PC-3 (cell line): ENCODE data around the gene ASCL2. TPM values are rescaled to one million over a fixed set of nuclear protein-coding genes. Genes with fewer than 3 reads are reported as not detected.

Source experiments
- ATAC-seq: fragments of 200-7000 bp; cut with Tn5 transposase; 2 replicates; pipeline ENCODE4 v1.9.1; 2020; ENCODE audit warnings: mild to moderate bottlenecking, moderate library complexity
- BruUV-seq: library from RNA; stranded (reverse); fragments of 400-500 nt; replicated peaks from 2 replicates; lab custom pipeline; 2021; lab: Mats Ljungman, UMichigan
- CTCF ChIA-PET: fragments of 300-600 bp; sonication (Branson Sonifier 250); formaldehyde crosslinking; loops from one replicate; lab custom pipeline; 2022; ENCODE audit warnings: antibody characterized with exemption; lab: Charles Lee
- POLR2A ChIA-PET: fragments of 300-600 bp; sonication (Branson Sonifier 250); formaldehyde crosslinking; loops from one replicate; lab custom pipeline; 2022; ENCODE audit warnings: antibody characterized with exemption; ENCODE audit not compliant: unreplicated experiment; lab: Charles Lee
- DNase-seq: peaks from one replicate; pipeline ENCODE4 v3.0.0-alpha.2; 2015
- H2AFZ ChIP-seq: fragments of 300-600 bp; sonication (generic); 2 replicates; pipeline ENCODE4 v1.6.0; 2016; ENCODE audit warnings: antibody characterized with exemption, low read length
- H3F3A ChIP-seq: fragments of 300-600 bp; sonication (generic); one replicate; pipeline ENCODE4 v1.6.0; 2017; ENCODE audit warnings: antibody characterized with exemption, low read length, control low read depth, mild to moderate bottlenecking; ENCODE audit not compliant: unreplicated experiment
- H3K27ac ChIP-seq: fragments of 300-600 bp; sonication (generic); 2 replicates; pipeline ENCODE4 v1.5.1; 2016; ENCODE audit warnings: mild to moderate bottlenecking, low read length
- H3K27me3 ChIP-seq: fragments of 300-600 bp; sonication (generic); 2 replicates; pipeline ENCODE4 v1.6.1; 2016; ENCODE audit warnings: low read length, mixed read lengths
- H3K36me3 ChIP-seq: fragments of 300-600 bp; sonication (generic); 2 replicates; pipeline ENCODE4 v1.6.1; 2016; ENCODE audit warnings: low read depth, mixed run types, low read length, mixed read lengths
- H3K4me1 ChIP-seq: fragments of 300-600 bp; sonication (generic); 2 replicates; pipeline ENCODE4 v1.5.1; 2016; ENCODE audit warnings: low read length; ENCODE audit not compliant: insufficient read depth
- H3K4me2 ChIP-seq: fragments of 300-600 bp; sonication (generic); 2 replicates; pipeline ENCODE4 v1.6.0; 2016; ENCODE audit warnings: low read length
- H3K4me3 ChIP-seq: fragments of 300-600 bp; sonication (generic); 2 replicates; pipeline ENCODE4 v1.5.1; 2016; ENCODE audit warnings: mild to moderate bottlenecking, low read length, mixed read lengths
- H3K79me2 ChIP-seq: fragments of 300-600 bp; sonication (generic); 2 replicates; pipeline ENCODE4 v1.6.1; 2017; ENCODE audit warnings: low read length, mixed read lengths
- H3K9ac ChIP-seq: fragments of 300-600 bp; sonication (generic); 2 replicates; pipeline ENCODE4 v1.6.0; 2016; ENCODE audit warnings: mild to moderate bottlenecking, low read length
- H3K9me2 ChIP-seq: fragments of 300-600 bp; sonication (generic); replicated peaks from 2 replicates; pipeline ENCODE4 v1.6.1; 2016; ENCODE audit warnings: mixed run types, low read length, mixed read lengths
- H3K9me3 ChIP-seq: fragments of 300-600 bp; sonication (generic); 2 replicates; pipeline ENCODE4 v1.6.1; 2016; ENCODE audit warnings: low read length, mixed read lengths
- H4K20me1 ChIP-seq: fragments of 300-600 bp; sonication (generic); 2 replicates; pipeline ENCODE4 v1.6.1; 2016; ENCODE audit warnings: low read length, mixed read lengths
- EZH2 ChIP-seq: fragments of 300-600 bp; sonication (generic); IDR thresholded peaks from one replicate; pipeline ENCODE4 v1.6.1; 2017; ENCODE audit warnings: antibody characterized with exemption, mild to moderate bottlenecking, low read length; ENCODE audit not compliant: unreplicated experiment
- EZH2phosphoT487 ChIP-seq: fragments of 300-600 bp; sonication (generic); IDR thresholded peaks from 2 replicates; pipeline ENCODE4 v1.6.1; 2018; ENCODE audit warnings: mild to moderate bottlenecking, antibody characterized with exemption, low read length, borderline replicate concordance
- intact Hi-C: fragments of 100-400 bp; cut with micrococcal nuclease; formaldehyde crosslinking; loops from 2 replicates; pipeline ENCODE4 v1.9.0; 2023
- total RNA-seq: library from RNA; depleted of rRNA; stranded (reverse); fragments of >200 nt; gene quantifications from 2 replicates; pipeline ENCODE4 v1.2.3, GENCODE V29; 2014
- TF ChIP-seq, protein P1 (sequence below): fragments of 300-600 bp; sonication (generic); conservative IDR thresholded peaks from 2 replicates; pipeline ENCODE4 v1.5.1; 2017; ENCODE audit warnings: antibody characterized with exemption, low read depth, mild to moderate bottlenecking, low read length

ASCL2 gene
- total RNA-seq, 1 experiment from 2014 or later, result 1.1 TPM

DNA sequence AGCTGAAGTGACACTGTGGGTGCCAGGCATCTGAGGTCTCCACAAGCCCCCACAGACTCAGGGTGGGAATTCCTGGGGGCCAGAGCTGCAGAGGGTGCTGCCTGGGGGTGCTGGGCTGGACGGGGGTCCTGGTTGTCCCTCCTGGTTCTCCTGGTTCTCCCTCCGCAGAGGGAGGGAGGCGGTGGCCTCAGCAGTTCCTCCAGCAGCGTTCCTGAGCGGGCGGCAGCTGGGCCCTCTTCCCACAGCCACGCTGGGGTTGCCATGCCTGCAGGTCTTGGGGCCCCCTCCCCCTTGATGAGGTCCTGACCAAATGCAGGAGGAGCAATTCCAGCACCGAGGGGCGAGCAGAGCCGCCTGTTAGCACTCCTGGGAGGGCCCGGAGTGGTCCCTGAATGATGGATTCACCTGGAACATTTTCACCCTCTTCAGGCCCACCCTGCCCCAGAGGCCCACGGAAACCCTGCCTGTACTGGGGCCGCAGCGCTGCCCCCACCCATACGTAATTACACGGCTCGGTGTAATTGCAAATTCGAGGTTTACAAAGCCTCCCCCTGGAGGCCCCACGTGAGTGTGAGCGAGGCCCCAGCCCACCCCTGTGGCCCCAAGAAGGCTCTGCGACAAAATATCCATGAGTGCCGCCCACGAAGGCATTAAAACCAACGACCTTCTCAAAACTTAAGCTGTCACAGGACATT is 30.7 kb upstream of the ASCL2 start:
- Histone ChIP-seq H3K9ac (no peak overlapping the region), H3K4me3 (no peak overlapping the region), H3K4me1 (no peaks in the 10 kb centered on the region), H3K27me3 (no peaks in the 10 kb centered on the region), H2AFZ (no peak overlapping the region), H3K79me2 (no peaks in the 10 kb centered on the region), H3F3A (no peaks in the 10 kb centered on the region), H3K9me3 (no peaks in the 10 kb centered on the region), H3K9me2 (no peaks in the 10 kb centered on the region), H3K36me3 (no peaks in the 10 kb centered on the region), H4K20me1 (no peaks in the 10 kb centered on the region), H3K27ac (no peak overlapping the region), H3K4me2 (no peak overlapping the region)
- DNase-seq, result no peak
- CTCF ChIA-PET, result interaction anchor here (0.6 kb wide), 1 partner anchor 77 kb away, joined by 9 read pairs; no protein-coding TSS in a partner anchor
- TF ChIP-seq, protein P1, sequence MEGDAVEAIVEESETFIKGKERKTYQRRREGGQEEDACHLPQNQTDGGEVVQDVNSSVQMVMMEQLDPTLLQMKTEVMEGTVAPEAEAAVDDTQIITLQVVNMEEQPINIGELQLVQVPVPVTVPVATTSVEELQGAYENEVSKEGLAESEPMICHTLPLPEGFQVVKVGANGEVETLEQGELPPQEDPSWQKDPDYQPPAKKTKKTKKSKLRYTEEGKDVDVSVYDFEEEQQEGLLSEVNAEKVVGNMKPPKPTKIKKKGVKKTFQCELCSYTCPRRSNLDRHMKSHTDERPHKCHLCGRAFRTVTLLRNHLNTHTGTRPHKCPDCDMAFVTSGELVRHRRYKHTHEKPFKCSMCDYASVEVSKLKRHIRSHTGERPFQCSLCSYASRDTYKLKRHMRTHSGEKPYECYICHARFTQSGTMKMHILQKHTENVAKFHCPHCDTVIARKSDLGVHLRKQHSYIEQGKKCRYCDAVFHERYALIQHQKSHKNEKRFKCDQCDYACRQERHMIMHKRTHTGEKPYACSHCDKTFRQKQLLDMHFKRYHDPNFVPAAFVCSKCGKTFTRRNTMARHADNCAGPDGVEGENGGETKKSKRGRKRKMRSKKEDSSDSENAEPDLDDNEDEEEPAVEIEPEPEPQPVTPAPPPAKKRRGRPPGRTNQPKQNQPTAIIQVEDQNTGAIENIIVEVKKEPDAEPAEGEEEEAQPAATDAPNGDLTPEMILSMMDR, result no peak
- no peak for TF ChIP-seq EZH2
- no peak for TF ChIP-seq EZH2phosphoT487
- no TSS peak for BruUV-seq
- POLR2A ChIA-PET, result interaction anchor here (0.6 kb wide), 1 partner anchor 77 kb away, joined by 3 read pairs; no protein-coding TSS in a partner anchor
- ATAC-seq, result no peak
- intact Hi-C loops, result no loop called here

DNA sequence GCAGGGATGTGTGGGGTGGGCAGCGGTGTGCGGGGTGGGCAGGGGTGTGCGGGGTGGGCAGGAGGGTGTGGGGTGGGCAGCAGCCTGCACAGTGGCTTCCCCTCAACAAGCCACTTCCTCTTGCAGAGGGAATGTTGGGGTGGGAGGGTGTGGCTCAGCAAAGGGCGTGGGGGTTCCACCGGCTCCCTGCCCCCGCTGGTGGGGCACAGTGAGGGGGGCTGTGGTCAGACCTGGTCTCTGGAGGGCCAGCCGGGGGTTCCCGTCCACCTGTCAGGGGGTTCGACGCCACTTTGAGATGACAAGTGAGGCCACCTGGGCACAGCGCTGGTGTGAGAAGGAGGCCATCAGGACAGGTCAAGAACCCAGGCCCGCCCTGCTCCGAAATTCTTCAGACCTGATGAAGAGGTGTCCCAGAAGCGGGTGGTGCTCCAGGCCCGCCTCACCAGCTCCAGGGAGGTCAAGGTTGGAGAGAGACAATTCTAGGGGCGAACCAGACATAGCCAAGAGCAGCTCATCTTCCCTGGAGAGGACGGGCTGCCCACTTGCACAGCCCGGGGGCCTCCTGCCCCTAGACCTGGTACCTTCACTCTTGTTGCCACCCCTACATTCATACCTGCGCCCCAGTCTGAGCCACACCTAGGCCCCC is 30.0 kb upstream of the ASCL2 start:
- TF ChIP-seq EZH2phosphoT487 (no peak), EZH2 (no peak)
- TF ChIP-seq, protein P1, result no peak
- no peaks in the 10 kb centered on the region for H3K36me3 ChIP-seq
- DNase-seq (no peak), ATAC-seq (no peak)
- H3K4me2 ChIP-seq, result no peak overlapping the region
- no TSS peak for BruUV-seq
- H2AFZ ChIP-seq, result no peak overlapping the region
- H3K27ac ChIP-seq, result no peak overlapping the region
- no peaks in the 10 kb centered on the region for H3K27me3 ChIP-seq
- no peaks in the 10 kb centered on the region for H3K79me2 ChIP-seq
- H3K9ac ChIP-seq, result no peak overlapping the region
- no peaks in the 10 kb centered on the region for H3K9me3 ChIP-seq
- H3K4me3 ChIP-seq, result no peak overlapping the region
- CTCF ChIA-PET, result no interaction called here
- intact Hi-C loops, result no loop called here
- no peaks in the 10 kb centered on the region for H4K20me1 ChIP-seq
- H3K4me1 ChIP-seq, result no peaks in the 10 kb centered on the region
- no peaks in the 10 kb centered on the region for H3K9me2 ChIP-seq
- POLR2A ChIA-PET, result no interaction called here
- no peaks in the 10 kb centered on the region for H3F3A ChIP-seq

DNA sequence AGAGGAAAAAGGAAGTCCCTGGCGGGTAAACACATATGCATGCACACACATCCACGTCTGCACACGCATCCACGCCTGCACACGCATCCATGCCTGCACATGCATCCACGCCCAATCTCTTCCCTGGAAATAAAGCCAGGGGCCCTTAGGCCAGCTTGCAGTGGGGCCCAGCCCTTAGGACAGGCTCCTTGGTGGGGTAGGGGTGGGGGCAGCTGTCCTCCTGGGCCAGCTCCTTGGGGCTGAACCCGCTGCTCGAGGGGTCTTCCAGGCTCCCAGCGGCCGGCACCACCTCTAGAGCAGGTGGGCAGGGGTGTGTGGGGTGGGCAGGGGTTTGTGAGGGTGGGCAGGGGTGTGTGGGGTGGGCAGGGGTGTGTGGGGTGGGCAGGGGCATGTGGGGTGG is 29.4 kb upstream of the ASCL2 start:
- no peaks in the 10 kb centered on the region for H3K79me2 ChIP-seq
- H3F3A ChIP-seq, result no peaks in the 10 kb centered on the region
- no peaks in the 10 kb centered on the region for H3K9me3 ChIP-seq
- no TSS peak for BruUV-seq
- TF ChIP-seq, protein P1, result no peak
- TF ChIP-seq EZH2 (no peak), EZH2phosphoT487 (no peak)
- CTCF ChIA-PET, result no interaction called here
- no peaks in the 10 kb centered on the region for H3K9me2 ChIP-seq
- no peaks in the 10 kb centered on the region for H3K4me1 ChIP-seq
- POLR2A ChIA-PET, result no interaction called here
- no peaks in the 10 kb centered on the region for H4K20me1 ChIP-seq
- no peak overlapping the region for H3K4me2 ChIP-seq
- H3K27me3 ChIP-seq, result no peaks in the 10 kb centered on the region
- intact Hi-C loops, result loop anchor here (1.0 kb wide), 1 partner anchor 102 kb away; no protein-coding TSS in a partner anchor
- DNase-seq (no peak), ATAC-seq (no peak)
- H3K9ac ChIP-seq, result no peak overlapping the region
- no peak overlapping the region for H2AFZ ChIP-seq
- no peak overlapping the region for H3K4me3 ChIP-seq
- no peaks in the 10 kb centered on the region for H3K36me3 ChIP-seq
- no peak overlapping the region for H3K27ac ChIP-seq
